GM23248 (cell line): ENCODE measurements around the gene ASMT. TPM values are rescaled to one million over a fixed set of nuclear protein-coding genes. Genes with fewer than 3 reads are reported as not detected.

Experiments used
- DNase-seq: peaks from one replicate; pipeline ENCODE4 v3.0.0-alpha.2; 2015
- H2AFZ ChIP-seq: fragments of 200-600 bp; sonication (generic); 2 replicates; pipeline ENCODE4 v1.6.1; 2016; ENCODE audit warnings: antibody characterized with exemption
- H3F3A ChIP-seq: fragments of 200-600 bp; sonication (generic); 2 replicates; pipeline ENCODE4 v1.6.1; 2016; ENCODE audit warnings: mild to moderate bottlenecking, antibody characterized with exemption, mixed run types; ENCODE audit not compliant: insufficient read depth
- H3K27ac ChIP-seq: fragments of 200-600 bp; sonication (generic); 2 replicates; pipeline ENCODE4 v1.5.1; 2016; ENCODE audit warnings: mild to moderate bottlenecking
- H3K27me3 ChIP-seq: fragments of 200-600 bp; sonication (generic); replicated peaks from 2 replicates; pipeline ENCODE4 v1.6.1; 2016; ENCODE audit warnings: mild to moderate bottlenecking; ENCODE audit not compliant: insufficient read depth
- H3K36me3 ChIP-seq: fragments of 200-600 bp; sonication (generic); 2 replicates; pipeline ENCODE4 v1.6.1; 2016; ENCODE audit warnings: low read depth, mild to moderate bottlenecking
- H3K4me1 ChIP-seq: fragments of 200-600 bp; sonication (generic); 2 replicates; pipeline ENCODE4 v1.6.1; 2016; ENCODE audit warnings: mild to moderate bottlenecking; ENCODE audit not compliant: insufficient read depth
- H3K4me2 ChIP-seq: fragments of 200-600 bp; sonication (generic); one replicate; pipeline ENCODE4 v1.6.1; 2016; ENCODE audit warnings: mild to moderate bottlenecking; ENCODE audit not compliant: unreplicated experiment
- H3K4me3 ChIP-seq: fragments of 200-600 bp; sonication (generic); 2 replicates; pipeline ENCODE4 v1.5.1; 2016; ENCODE audit warnings: mild to moderate bottlenecking
- H3K79me2 ChIP-seq: fragments of 200-600 bp; sonication (generic); 2 replicates; pipeline ENCODE4 v1.6.1; 2016; ENCODE audit warnings: mild to moderate bottlenecking; ENCODE audit not compliant: insufficient read depth
- H3K9ac ChIP-seq: fragments of 200-600 bp; sonication (generic); 2 replicates; pipeline ENCODE4 v1.6.1; 2016; ENCODE audit warnings: mild to moderate bottlenecking
- H3K9me2 ChIP-seq: fragments of 200-600 bp; sonication (generic); 2 replicates; pipeline ENCODE4 v1.6.1; 2016; ENCODE audit warnings: mixed run types, mild to moderate bottlenecking, moderate library complexity; ENCODE audit not compliant: insufficient read depth
- H3K9me3 ChIP-seq: fragments of 200-600 bp; sonication (generic); one replicate; pipeline ENCODE4 v1.6.1; 2017; ENCODE audit warnings: low read depth
- H4K20me1 ChIP-seq: fragments of 200-600 bp; sonication (generic); 2 replicates; pipeline ENCODE4 v1.6.0; 2016; ENCODE audit not compliant: insufficient read depth
- EZH2 ChIP-seq: fragments of 200-600 bp; sonication (generic); IDR thresholded peaks from 2 replicates; pipeline ENCODE4 v1.6.1; 2018; ENCODE audit warnings: antibody characterized with exemption, mild to moderate bottlenecking; ENCODE audit not compliant: insufficient read depth, poor library complexity, severe bottlenecking
- EZH2phosphoT487 ChIP-seq: fragments of 200-600 bp; sonication (generic); IDR thresholded peaks from 2 replicates; pipeline ENCODE4 v1.6.1; 2018; ENCODE audit warnings: antibody characterized with exemption, moderate library complexity, mild to moderate bottlenecking, low read depth; ENCODE audit not compliant: insufficient read depth
- WGBS, 2 experiments: methylation state at CpG; one replicate each; pipeline ENCODE4 v1.1.6; 2015 to 2017; ENCODE audit warnings: low lambda C conversion rate in 2 of 2, low coverage in 1 of 2; ENCODE audit errors: missing lambda C conversion rate in 2 of 2; 5-methylcytosine and 5-hydroxymethylcytosine counted together
- in situ Hi-C: fragments of 300-500 bp; cut with MboI; formaldehyde crosslinking; loops from 2 replicates; pipeline ENCODE4 v1.15.0; 2020
- polyA plus RNA-seq: library from polyadenylated mRNA; unstranded; fragments of >200 nt; fragmentation: Nextera tagmentation; extraction: Ambion mirVana; gene quantifications from 2 replicates; pipeline ENCODE4 v1.2.1, GENCODE V29; 2016
- total RNA-seq: library from RNA; depleted of rRNA; stranded (reverse); fragments of >200 nt; shearing (Covaris generic); gene quantifications from 2 replicates; pipeline ENCODE4 v1.2.3, GENCODE V29; 2014

Gene ASMT
- total and polyA plus RNA-seq, 2 experiments from 2014 or later = not detected

DNA sequence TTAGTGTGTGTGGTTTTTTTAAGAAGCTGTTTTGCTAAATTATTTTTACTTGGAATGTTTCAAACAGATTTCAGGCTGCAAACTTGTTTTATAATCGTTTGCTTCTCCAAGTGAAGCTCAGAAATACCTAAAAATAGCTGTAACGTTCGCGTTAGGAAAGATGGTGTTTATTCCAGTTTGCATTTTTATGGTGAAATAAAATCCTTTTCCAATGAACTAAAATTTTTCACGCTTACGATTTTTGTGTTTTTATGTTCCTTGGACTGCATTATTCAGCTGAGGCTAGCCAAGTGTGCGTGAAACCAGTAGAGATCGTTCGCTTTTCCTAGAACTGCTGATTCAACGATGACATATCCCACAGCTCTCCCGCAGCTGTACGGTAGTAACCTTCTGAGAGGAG is 12.6 kb upstream of the ASMT start:
- H4K20me1 ChIP-seq = no peaks in the 10 kb centered on the region

GRCh38 chrX:1606496-1606895 is 8.4 kb upstream of the ASMT start:
- H4K20me1 ChIP-seq = no peaks in the 10 kb centered on the region
- no peaks in the 10 kb centered on the region for H3F3A ChIP-seq
- no peaks in the 10 kb centered on the region for H3K4me1 ChIP-seq
- H3K79me2 ChIP-seq = peaks cover 15% of the 10 kb centered on the region
- no peak overlapping the region for H3K4me2 ChIP-seq
- no peak for TF ChIP-seq EZH2
- TF ChIP-seq EZH2phosphoT487 = no peak
- no peak for DNase-seq
- H2AFZ ChIP-seq = no peak overlapping the region
- in situ Hi-C loops = no loop called here
- 95 to 97% methylated on average over 11 of the region's 11 CpGs for WGBS, 2 experiments
- H3K9me3 ChIP-seq = no peaks in the 10 kb centered on the region
- no peak overlapping the region for H3K4me3 ChIP-seq
- no peak overlapping the region for H3K9ac ChIP-seq
- H3K27ac ChIP-seq = no peak overlapping the region
- no peaks in the 10 kb centered on the region for H3K9me2 ChIP-seq
- peaks cover 13% of the 10 kb centered on the region for H3K36me3 ChIP-seq
- H3K27me3 ChIP-seq = no peaks in the 10 kb centered on the region

More for the DNA sequence above, 12.6 kb upstream of the ASMT start:
- no peak overlapping the region for H3K27ac ChIP-seq
- H3K9ac ChIP-seq = no peak overlapping the region
- no peak for DNase-seq
- no peak overlapping the region for H3K4me2 ChIP-seq
- no peaks in the 10 kb centered on the region for H3K9me3 ChIP-seq
- no peak for TF ChIP-seq EZH2phosphoT487
- no peak for TF ChIP-seq EZH2
- no peak overlapping the region for H2AFZ ChIP-seq
- H3K36me3 ChIP-seq = peaks cover 13% of the 10 kb centered on the region
- H3K27me3 ChIP-seq = no peaks in the 10 kb centered on the region
- no peak overlapping the region for H3K4me3 ChIP-seq
- WGBS, 2 experiments = 92 to 94% methylated on average over 12 of the region's 12 CpGs
- no peaks in the 10 kb centered on the region for H3F3A ChIP-seq
- in situ Hi-C loops = no loop called here
- no peaks in the 10 kb centered on the region for H3K9me2 ChIP-seq
- peaks cover 42% of the 10 kb centered on the region for H3K79me2 ChIP-seq
- no peaks in the 10 kb centered on the region for H3K4me1 ChIP-seq

GRCh38 chrX:1609311-1609710 is 5.5 kb upstream of the ASMT start:
- Histone ChIP-seq H3F3A (no peaks in the 10 kb centered on the region), H3K36me3 (no peaks in the 10 kb centered on the region), H3K9me2 (no peaks in the 10 kb centered on the region), H3K9me3 (no peaks in the 10 kb centered on the region), H3K4me1 (no peaks in the 10 kb centered on the region), H3K27ac (no peak overlapping the region), H3K9ac (no peak overlapping the region), H4K20me1 (no peaks in the 10 kb centered on the region), H3K4me3 (no peak overlapping the region), H2AFZ (no peak overlapping the region), H3K27me3 (no peaks in the 10 kb centered on the region), H3K79me2 (no peaks in the 10 kb centered on the region), H3K4me2 (no peak overlapping the region)
- DNase-seq = no peak
- WGBS, 2 experiments = 85 to 87% methylated on average over 6 to 10 of the region's 11 CpGs
- in situ Hi-C loops = no loop called here
- TF ChIP-seq EZH2phosphoT487 = no peak
- TF ChIP-seq EZH2 = no peak

- Histone ChIP-seq H3K79me2 (no peaks in the 10 kb centered on the region), H3K36me3 (no peaks in the 10 kb centered on the region), H3K9me3 (no peaks in the 10 kb centered on the region), H3K27ac (no peak overlapping the region), H3K9ac (no peak overlapping the region), H3K27me3 (no peaks in the 10 kb centered on the region), H2AFZ (no peak overlapping the region), H3F3A (no peaks in the 10 kb centered on the region), H3K4me2 (no peak overlapping the region), H4K20me1 (no peaks in the 10 kb centered on the region), H3K4me3 (no peak overlapping the region), H3K9me2 (no peaks in the 10 kb centered on the region), H3K4me1 (no peaks in the 10 kb centered on the region)
- DNase-seq = no peak
- 90 to 92% methylated on average over 6 to 10 of the region's 10 CpGs for WGBS, 2 experiments
- no peak for TF ChIP-seq EZH2
- TF ChIP-seq EZH2phosphoT487 = no peak
- in situ Hi-C loops = no loop called here
Observed at GRCh38 chrX:1609762-1610161, 5.1 kb upstream of the ASMT start.

DNA sequence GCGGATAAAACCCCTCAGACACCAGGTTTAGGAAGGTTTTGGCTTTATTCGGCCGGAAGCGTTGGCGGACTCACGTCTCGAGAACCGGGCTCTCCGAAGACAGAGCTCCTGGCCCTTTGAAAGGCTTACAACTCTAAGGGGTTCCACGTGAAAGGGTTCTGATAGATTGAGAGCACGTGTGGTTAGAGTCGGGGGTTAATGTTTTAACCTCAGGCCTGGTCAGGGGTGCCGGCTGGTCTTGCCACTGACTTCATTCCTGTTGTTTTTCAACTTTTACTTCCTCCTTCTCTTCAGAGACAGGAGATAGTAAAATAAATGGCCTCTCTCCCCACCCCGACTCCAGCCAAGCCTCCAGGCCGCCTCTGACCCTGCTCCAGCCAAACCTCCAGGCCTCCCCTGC is 4.7 kb upstream of the ASMT start:
- H3K79me2 ChIP-seq = no peaks in the 10 kb centered on the region
- no peaks in the 10 kb centered on the region for H3K9me2 ChIP-seq
- H3K9ac ChIP-seq = no peak overlapping the region
- no peak overlapping the region for H3K27ac ChIP-seq
- H2AFZ ChIP-seq = no peak overlapping the region
- H3K4me2 ChIP-seq = no peak overlapping the region
- WGBS, 2 experiments = 74 to 79% methylated on average over 15 of the region's 15 CpGs
- no peaks in the 10 kb centered on the region for H3K36me3 ChIP-seq
- H3K4me1 ChIP-seq = no peaks in the 10 kb centered on the region
- in situ Hi-C loops = no loop called here
- no peak for DNase-seq
- no peak overlapping the region for H3K4me3 ChIP-seq
- H3F3A ChIP-seq = no peaks in the 10 kb centered on the region
- H3K27me3 ChIP-seq = no peaks in the 10 kb centered on the region
- H4K20me1 ChIP-seq = no peaks in the 10 kb centered on the region
- TF ChIP-seq EZH2 = no peak
- TF ChIP-seq EZH2phosphoT487 = no peak
- no peaks in the 10 kb centered on the region for H3K9me3 ChIP-seq
